ENCODE results near the gene LCE1D.

DNA sequence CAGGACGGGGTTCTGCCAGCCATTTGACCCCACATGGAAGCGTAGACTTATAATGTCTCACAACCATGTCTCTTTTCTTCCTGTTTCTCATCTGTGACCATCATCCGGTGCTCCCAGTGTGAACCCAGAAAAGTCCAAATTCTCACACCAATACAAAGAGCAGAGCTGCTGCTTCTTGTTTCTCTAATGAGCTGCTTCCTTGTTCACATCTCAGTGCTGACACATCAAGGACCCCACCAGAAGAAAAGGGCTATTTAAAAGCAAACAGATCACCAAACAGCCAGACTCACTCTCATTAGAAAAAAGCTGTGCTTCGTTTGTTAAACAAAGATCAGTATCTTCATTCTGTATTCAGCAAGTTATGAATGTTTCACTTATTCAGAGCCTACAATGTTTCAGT lies 835 bp upstream of the LCE1D start:
- TF ChIP-seq CTCF (conservative IDR thresholded peaks at IDR 0.05) (no peak), ZFX (IDR thresholded peaks at IDR 0.05) (no peak)

All from C4-2B (cell line).